GM18520 (cell line): Measurements from ENCODE around the gene GTPBP6.
"Not testable (repeated sequence)": the region's sequence is repeated elsewhere in the genome, so short reads cannot be mapped to it uniquely, and the experiment has no call there.

Experiments
- ATAC-seq: cut with Tn5 transposase; IDR thresholded peaks from one replicate; pipeline ENCODE4 v1.9.1; 2021; ENCODE audit not compliant: unreplicated experiment

Gene GTPBP6

GRCh38 chrX:336227-336626 lies 17.6 kb upstream of the GTPBP6 start:
- no peak for ATAC-seq

- ATAC-seq: no peak
Measured at GRCh38 chrX:335758-336155, 17.2 kb upstream of the GTPBP6 start.

- no peak for ATAC-seq
Measured at GRCh38 chrX:334971-335757, 16.6 kb upstream of the GTPBP6 start.

- ATAC-seq: no peak
Measured at GRCh38 chrX:334331-334891, 15.8 kb upstream of the GTPBP6 start.

GRCh38 chrX:333611-334311 lies 15.2 kb upstream of the GTPBP6 start:
- no peak for ATAC-seq

GRCh38 chrX:332916-333610 lies 14.5 kb upstream of the GTPBP6 start:
- ATAC-seq: no peak

- no peak for ATAC-seq
Measured at GRCh38 chrX:332496-332860, 13.9 kb upstream of the GTPBP6 start.

- ATAC-seq: no peak
Measured at GRCh38 chrX:331825-332495, 13.4 kb upstream of the GTPBP6 start.

GRCh38 chrX:331151-331824 lies 12.7 kb upstream of the GTPBP6 start:
- no peak for ATAC-seq

GRCh38 chrX:330726-331150 lies 12.1 kb upstream of the GTPBP6 start:
- no peak for ATAC-seq

- not testable (repeated sequence) for ATAC-seq
Measured at GRCh38 chrX:330141-330725, 11.6 kb upstream of the GTPBP6 start.

- no peak for ATAC-seq
Measured at GRCh38 chrX:329291-329910, 10.8 kb upstream of the GTPBP6 start.

GRCh38 chrX:327660-328126 lies 9.1 kb upstream of the GTPBP6 start:
- ATAC-seq: no peak

- not testable (repeated sequence) for ATAC-seq
Measured at GRCh38 chrX:324664-325063, 6.1 kb upstream of the GTPBP6 start.

- ATAC-seq: no peak
Measured at GRCh38 chrX:323721-324628, 5.4 kb upstream of the GTPBP6 start.

- no peak for ATAC-seq
Measured at GRCh38 chrX:320126-320783, 1.7 kb upstream of the GTPBP6 start.

GRCh38 chrX:319579-320125 lies 1.1 kb upstream of the GTPBP6 start:
- ATAC-seq: no peak
